NCI-H1105 (cell line): ENCODE results near the gene SGK1.
"Not testable (repeated sequence)": the region's sequence is repeated elsewhere in the genome, so short reads cannot be mapped to it uniquely, and the experiment has no call there.

Experiments used
- DNase-seq: peaks from one replicate; lab custom pipeline; 2025; lab: John Stamatoyannopoulos, UW

SGK1 gene

DNA sequence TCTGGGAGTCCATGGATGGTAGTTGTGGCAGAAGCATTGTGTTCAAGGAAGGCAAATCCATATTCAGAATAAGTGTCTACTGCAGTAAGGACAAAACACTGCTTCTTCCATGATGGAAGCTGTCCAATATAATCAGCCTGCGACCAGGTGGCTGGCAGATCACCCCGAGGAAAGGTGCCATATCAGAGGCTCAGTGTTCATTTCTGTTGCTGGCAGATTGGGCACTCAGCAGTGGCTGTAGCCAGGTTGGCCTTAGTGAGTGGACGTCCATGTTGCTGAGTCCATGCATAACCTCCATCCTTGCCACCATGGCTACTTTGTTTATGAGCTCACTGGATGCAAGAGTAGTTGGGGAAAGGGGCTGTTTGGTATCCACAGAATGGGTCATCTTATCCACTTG is 130.2 kb downstream of the SGK1 start:
- DNase-seq = no peak

DNA sequence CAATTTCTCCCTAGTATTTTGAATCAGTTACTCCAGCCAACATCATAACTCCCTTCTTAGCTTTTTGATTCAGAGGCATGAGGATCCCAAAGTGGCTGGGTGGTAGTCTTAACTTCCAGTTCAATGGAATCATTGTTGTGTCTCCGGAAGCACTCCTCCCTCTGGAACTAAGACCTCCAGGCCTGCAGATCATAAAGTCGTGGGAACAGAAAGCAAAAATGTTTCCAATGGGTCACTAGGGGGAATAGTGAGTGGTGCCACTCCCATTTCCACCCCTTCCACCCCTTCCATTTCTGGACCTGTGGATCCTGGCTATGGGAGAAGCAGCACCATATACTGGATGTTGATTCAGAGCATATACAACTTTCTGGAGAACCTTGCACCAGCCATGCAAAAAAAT is 130.8 kb downstream of the SGK1 start:
- no peak for DNase-seq

DNA sequence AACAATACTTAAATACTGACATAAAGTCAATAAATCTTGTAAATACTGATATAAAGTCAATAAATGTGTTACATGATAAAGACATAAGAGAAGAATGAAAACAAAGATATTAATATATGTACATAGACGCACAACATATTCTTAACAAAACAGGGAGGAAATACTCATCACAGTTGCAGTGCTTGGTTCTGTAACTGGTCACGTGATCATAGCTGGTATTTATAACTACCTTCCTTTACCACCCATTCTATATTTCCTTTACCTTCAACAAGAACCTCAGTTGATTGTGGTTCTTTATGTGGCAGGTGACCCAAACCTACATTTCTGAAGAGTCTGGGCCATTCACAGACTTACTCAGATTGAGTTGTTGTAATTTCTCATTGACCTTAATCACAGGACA is 131.6 kb downstream of the SGK1 start:
- DNase-seq = no peak

DNA sequence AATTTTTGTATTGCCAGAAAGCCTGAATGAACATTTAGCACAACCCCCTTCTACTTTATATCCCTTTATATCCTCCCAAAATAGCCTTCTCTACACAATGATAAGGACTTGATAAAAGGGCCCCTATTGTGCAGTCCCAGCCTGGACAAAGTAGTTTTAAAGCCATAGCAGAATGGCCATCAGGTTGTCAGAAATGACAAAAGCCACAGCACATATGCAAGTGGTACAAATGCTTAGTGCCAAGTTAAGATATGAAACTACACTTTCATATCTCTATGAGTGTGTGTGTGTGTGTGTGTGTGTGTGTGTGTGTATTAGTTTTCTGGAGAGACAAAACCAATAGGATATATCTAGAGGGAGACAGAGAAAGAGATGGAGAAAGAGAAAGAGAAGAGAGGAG is 132.6 kb downstream of the SGK1 start:
- no peak for DNase-seq

DNA sequence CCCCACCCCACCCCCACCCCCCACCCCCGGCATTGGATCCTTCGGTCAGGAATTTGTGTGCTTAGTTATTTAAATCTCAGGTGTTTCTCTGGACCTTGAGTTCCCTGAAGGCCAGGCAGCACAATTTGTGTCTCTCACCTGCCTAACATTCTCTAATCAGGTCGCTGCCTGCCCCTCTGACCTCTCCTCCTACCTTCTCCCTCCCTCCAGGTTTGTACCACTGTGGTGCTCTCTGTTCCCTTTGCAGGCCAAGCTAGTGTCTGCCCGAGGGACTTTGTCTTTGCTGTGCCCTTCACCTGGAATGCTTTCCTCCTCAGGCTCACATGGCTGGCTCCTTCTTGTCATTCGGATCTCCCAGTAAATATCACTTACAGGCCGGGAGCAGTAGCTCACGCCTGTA is 134.1 kb downstream of the SGK1 start:
- no peak for DNase-seq

DNA sequence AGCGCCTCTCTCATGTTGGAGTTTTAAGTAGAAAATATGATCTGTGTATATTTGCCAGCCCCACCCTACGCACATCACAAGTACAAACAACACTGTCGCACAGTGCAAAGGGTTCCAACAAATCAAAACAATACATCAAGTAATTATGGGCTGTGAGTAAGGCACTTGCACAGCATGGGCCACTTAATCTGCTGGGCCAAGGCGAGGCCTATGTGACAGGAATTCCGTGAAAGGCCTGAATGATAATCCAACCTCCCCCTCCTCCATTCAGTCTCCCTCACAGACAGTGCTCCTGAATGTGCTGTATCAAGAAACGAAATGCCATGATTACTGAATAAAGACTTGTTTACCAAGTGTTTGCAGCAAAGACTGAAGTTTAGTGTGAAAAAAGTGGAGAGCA is 135.4 kb downstream of the SGK1 start:
- DNase-seq = no peak

DNA sequence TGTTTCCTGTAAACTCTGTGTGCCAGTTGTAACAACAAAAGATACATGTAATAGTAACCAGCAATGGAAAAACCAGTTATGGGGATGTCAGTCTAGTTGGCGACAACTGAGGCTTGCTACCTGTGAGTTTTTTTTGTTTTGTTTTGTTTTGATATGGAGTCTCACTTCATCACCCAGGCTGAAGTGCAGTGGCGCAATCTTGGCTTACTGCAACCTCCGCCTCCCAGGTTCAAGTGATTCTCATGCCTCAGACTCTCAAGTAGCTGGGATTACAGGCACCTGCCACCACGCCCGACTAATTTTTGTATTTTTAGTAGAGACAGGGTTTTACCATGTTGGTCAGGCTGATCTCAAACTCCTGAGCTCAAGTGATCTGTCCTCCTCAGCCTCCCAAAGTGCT is 136.2 kb downstream of the SGK1 start:
- not testable (repeated sequence) for DNase-seq

DNA sequence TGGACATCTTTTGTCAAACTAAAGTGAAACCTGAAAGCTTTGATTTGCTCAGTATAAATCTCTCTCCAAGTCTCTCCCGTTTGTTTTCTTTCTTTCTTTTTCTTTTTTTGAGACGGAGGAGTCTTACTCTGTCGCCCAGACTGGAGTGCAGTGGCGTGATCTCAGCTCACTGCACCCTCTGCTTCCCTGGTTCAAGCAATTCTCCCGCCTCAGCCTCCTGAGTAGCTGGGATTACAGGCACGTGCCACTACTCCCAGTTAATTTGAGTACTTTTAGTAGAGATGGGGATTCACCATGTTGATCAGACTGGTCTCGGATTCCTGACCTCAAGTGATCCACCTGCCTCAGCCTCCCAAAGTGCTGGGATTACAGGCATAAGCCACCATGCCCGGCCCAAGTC is 136.7 kb downstream of the SGK1 start:
- not testable (repeated sequence) for DNase-seq

DNA sequence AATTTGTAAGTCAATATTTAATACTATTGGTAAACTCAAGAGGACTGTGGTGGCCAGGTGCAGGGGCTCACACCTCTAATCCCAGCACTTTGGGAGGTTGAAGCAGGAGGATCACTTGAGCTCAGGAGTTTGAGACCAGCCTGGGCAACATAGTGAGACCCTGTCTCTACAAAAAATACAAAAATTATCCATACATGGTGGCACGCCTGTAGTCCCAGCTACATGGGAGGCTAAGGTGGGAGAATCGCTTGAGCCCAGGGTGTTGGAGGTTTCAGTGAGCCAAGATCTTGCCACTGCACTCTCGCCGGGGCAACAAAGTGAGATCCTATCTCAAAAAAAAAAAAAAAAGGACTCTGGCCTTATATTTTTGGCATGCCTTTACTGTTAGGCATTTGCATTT is 137.4 kb downstream of the SGK1 start:
- not testable (repeated sequence) for DNase-seq

DNA sequence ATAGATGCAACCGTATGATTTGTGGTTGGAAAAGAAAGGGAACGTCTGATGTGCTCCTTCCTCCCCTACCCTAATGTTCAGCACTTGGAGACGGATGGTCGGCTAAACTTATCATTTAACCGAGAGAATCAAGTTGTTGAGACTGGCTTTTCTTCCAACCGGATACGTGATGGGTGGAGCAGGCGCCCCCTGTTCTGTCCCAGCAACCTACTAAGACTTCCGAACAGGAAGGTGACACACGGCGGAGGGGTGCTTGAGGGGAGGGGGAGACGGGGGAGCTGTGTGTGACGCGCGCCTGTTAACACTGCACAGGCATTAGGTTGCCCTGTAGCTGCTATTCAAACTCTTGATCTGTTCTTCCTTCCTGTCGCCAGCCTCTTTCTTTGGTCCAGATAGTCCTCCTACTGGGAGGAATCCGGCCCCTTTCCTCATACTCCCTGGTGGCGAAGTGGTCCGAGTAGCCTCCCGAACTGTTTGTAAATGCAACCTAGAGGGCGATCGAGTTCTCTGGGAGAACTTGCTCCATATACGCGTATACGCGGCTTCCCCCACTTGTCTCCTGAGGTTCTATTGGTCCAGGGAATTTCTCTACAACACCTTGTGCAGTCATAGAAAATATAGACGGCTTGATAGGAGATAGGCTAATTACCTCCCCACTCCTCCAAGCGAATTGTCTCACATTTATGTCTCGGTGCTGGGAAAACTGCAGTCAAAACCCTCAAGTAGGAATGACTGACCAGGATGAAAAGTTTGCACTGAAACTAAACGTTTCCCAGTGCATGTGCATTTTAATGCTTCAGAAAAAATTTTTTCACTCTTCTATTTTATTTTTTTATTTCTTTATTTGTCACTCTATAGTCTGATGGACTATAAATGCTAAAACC is 139.5 kb downstream of the SGK1 start:
- no peak for DNase-seq

DNA sequence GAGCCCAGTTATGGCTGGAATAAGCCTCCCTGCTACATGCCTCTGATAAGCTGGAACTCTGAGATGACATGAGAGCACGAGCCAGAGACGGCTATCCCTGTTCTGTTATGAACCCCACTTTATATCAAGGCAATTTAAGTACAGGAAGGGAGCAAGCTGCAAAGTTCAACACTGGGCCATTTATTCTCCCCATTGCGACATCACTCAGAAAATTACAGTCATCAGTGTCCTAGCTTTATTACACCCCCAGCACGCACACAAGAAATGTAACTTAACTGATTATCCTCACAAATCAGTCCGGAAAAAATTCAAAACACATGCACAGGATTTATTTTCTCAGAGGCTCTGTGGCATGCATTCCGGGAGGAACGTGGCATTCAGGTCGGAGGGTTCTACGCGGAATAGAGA is 140.2 kb downstream of the SGK1 start:
- DNase-seq = no peak

DNA sequence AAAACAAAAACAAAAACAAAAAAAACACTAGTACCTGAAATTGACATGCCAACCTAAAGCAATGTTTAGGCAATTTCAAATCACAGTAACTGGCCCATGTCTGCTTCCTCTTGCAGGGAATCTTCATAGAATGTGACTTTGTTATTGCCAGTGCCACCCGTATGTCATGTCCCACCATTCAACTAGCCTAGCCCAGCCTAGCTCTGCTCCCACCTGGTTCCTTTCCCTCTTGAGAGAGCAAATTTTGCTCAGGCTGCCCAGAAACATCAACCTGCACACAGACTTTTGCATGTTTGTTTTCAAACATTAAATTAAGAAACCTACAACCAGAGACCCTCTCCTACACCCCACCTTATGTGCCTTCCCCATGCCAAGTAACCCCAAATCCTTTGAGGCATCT is 140.7 kb downstream of the SGK1 start:
- DNase-seq = no peak

DNA sequence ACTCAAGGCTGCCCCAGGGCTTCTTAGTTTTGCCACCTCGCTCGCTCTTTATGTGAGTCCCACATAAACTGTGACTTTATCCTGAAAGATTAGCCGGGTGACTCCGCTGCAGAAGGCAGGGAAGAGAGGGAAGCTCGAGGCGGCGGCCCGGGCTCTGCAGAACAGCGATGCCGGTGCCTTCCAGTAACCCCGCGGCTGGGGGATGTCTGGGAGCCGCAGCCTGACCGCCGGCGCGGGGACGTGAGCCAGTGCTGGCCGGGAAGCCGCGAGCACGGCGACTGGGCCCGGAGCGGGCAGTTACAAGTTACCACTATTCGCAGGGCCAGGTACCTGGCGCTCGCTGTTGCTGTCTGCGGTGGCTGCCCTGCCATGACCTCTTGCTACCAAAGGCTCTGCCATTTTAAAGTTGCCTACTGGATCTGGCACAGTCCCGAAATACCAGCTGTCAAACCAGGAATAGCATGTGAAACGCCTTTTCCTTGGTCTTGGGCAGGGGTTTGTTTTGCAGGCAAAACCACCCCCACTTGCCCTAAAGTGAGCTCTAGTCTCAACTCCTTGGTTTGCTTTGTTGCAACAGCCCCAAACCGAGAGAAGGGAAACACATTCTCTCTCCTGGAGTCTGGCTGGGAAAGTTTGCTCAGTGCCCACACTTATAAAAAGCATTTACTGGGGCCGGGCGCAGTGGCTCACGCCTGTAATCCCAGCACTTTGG is 141.5 kb downstream of the SGK1 start:
- no peak for DNase-seq

DNA sequence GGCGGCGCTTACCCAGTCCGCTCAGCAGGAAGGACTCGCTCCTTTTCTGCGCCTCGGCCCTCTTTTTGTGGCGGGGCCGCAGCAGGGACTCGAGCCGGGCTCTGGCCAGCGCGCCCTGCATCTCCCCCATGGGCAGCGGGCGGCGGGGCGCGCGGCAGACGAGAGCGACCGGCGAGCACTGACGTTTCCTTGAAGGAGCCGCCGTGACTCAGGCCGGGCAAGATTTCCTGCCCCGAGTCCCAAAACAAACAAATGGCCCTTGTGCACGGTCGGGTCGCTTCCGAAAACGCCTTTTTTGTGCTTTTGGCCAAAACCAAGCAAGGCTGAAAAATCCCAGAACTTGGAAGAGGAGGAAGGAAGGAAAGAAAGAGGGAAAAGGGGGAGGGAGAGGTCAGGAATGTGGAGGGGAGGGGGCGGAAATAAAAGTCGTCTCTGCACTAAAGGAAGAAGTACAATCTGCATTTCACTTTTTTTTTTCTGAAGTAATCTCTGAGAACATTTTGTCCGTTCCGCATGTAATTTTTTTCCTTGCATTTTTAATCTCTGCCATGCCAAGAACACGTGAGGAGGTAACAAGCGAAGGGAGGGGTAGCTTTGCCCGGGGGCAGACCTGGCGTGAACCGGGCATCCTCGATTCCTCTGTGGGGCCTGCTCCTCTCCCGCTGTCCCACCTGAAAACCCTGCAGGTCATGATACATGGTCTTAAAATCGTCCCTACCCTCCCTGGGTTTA is 142.2 kb downstream of the SGK1 start:
- DNase-seq = no peak

DNA sequence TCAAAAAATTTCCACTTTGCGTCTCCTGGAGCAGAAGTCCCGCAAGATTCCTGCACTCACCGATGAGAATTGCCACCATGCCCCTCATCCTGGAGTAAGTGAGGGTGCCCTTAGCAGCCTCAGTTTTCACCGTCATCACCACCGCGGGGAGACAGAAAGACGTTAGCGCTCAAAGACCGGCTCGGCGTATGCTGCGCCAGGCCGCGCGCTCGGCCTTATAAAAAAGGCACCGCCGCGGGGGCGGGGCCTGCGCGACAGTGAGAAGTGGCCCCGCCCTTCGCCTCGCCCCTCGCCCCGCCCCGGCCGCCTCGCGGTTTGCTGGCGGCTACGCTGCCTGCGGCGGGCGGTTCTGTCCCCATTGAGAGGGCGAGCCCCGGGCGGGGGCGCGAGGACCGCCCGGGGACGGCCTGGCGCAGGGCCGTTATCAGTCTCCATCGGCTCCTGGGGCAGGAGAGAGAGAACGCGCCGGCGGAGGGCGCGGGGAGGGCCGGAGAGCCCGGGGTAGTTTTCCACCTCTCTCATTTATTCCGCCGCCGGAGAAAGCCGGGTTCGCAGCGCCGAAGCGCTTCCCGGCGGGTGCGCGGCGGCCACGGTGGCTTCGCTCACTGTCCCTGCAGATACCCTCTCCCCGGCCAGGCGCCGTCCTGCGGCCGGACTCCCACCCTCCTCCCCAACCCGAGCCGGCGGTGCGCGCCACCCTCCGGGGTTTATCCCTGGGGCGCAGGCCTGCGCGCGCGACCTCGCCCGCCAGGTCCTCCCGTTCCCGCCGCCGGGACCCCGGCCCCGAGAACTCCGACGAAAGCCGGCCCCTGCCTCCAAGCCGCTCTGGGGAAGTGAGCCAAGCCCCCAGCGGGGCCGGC is 143.0 kb downstream of the SGK1 start:
- DNase-seq = peak; percentile 73

DNA sequence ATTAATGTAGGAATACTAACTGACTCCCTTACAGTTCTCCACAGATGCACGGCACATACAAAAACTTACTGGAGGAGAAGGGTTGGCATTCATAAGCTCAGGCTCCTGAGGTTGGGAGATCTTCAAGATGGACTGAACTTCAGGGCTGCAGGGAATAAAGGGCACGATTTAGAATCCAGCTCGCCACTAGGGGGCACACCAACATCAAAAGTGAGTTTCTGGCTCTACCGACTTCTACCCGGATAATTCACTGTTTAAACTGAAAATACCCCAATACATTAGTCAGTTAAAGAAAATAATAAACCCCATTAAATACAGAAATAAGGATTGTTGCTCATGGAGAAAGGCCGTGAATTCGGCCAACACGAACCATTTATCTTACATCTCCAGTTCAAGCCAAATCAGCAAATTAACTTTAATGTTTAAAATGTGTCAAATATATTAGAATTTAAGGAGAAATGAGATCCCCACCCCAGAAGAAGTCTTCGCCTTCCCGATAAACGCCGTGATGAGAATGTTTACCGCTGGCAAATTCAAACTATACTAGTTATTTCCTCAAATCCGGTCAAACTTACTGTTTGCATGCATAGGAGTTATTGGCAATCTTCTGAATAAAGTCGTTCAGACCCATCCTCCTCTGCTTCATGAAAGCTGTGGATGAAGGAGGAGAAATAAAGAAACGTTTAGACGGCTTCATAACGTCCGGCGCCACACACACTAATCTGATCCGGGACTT is 143.8 kb downstream of the SGK1 start:
- peak; percentile 52 for DNase-seq

DNA sequence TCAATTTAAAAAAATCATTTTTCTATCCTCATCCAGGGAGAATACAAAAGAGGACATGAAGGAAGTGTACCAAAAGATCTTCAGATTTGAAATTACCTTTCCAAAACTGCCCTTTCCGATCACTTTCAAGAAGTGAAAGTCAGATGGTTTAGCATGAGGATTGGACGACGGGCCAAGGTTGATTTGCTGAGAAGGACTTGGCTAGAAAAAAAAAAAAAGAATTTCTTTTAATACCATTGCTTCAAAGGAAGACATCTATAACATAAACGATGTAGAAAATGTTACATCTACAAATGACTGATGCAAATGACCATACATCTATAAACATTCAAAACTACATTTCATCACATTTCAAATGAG is 144.6 kb downstream of the SGK1 start:
- DNase-seq = no peak

DNA sequence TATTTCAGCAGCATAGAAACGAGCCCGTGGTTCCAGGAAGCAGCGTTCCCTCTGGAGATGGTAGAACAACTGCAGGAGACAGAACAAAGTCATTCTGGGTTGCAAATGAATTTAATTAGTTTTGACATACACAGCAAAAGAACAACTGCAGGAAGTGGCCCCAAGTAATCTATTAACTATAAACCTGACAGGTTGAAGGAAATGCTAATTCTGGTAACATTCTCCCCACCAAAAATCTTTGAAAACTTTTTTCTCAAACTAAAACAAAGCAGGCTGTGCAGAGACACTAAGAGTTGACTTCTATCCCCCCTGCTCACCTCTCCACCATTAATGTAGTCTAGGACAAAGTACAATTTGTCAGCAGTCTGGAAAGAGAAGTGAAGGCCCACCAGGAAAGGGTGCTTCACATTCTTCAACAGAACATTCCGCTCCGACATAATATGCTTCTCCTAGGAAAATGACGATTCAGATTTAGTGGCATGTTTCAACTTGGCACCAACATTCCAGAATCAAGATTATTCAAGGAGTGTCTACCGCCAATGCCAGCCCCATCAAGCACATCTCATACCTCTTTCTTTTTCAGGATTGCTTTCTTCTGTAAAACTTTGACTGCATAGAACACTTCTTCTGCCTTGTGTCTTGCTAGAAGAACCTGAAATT is 145.1 kb downstream of the SGK1 start:
- DNase-seq = no peak

DNA sequence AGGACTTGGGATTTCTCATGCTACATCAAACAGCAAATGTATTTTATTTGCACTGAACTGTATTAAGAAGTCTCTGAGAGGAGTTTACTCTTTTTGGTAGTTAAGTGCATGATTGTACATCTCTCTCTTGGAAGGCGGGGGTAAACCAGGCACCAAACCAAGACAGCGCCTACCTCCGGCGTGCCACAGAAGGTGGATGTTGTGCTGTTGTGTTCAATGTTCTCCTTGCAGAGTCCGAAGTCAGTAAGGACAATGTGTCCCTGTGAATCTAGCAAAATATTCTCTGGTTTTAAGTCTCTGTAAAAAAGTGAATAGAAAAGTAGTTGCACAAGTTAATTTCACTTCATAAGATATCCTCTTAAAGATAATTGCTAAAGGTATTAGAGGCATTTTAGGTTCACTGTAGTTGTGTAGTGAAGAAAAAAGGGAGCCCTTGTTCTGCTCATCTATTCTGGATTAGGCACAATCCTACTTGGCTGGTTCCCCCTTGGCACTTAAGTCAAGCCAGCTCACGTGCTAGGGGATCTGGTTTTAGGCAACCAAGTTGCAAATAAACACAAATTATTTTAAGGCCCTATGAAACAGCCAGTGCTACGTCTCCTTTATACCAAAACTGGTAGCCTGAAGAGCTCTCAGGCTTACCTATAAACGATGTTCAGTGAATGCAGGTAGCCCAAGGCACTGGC is 145.7 kb downstream of the SGK1 start:
- no peak for DNase-seq

DNA sequence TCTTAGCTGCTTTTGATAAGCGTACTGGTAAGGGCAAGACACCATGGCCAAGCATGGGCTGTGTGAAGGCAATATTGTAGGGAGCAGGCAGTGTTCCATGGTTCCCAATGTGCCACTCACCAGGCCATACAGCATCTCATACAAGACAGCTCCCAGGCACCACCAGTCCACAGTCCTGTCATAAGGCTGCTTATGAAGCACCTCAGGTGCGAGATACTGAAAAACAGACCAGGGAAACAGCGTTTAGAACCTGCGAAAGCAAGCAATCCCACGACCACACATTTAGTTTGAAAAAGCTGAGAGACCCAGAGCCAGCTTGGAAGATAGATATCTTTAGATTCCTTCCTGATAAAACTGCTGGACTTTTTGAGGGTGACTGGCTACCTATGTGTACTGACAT is 146.4 kb downstream of the SGK1 start:
- no peak for DNase-seq
